B cell (primary cell): ENCODE data around the gene C12orf60. TPM values are rescaled to one million over a fixed set of nuclear protein-coding genes. Genes with fewer than 3 reads are reported as not detected.

Experiments
- ATAC-seq: fragments of 200-7000 bp; cut with Tn5 transposase; one replicate; pipeline ENCODE4 v1.10.0; 2021; ENCODE audit warnings: low read depth, mild to moderate bottlenecking, moderate number of reproducible peaks, moderate library complexity
- CTCF ChIA-PET: fragments of 350-600 bp; sonication (Branson Sonifier 250); formaldehyde crosslinking; loops from one replicate; lab custom pipeline; 2021; ENCODE audit warnings: antibody characterized with exemption, inconsistent platforms; lab: Charles Lee
- POLR2A ChIA-PET: fragments of 350-600 bp; sonication (Branson Sonifier 250); formaldehyde crosslinking; loops from one replicate; lab custom pipeline; 2021; ENCODE audit warnings: antibody characterized with exemption; lab: Charles Lee
- DNase-seq: peaks from one replicate; pipeline ENCODE4 v3.0.0; 2013
- H2AFZ ChIP-seq: 2 replicates; pipeline ENCODE4 v1.6.1; 2012; ENCODE audit warnings: mild to moderate bottlenecking, low read depth, low read length; ENCODE audit not compliant: insufficient read depth, poor library complexity, severe bottlenecking
- H3K27ac ChIP-seq, 2 donors: 1 replicate in 1 of 2; 2 replicates in 1 of 2; pipeline ENCODE4 v1.5.1; 2012 to 2013; ENCODE audit warnings: low read length in 2 of 2, mild to moderate bottlenecking in 2 of 2, moderate library complexity in 1 of 2
- H3K27me3 ChIP-seq, 4 experiments: fragments of 200-600 bp in 1 of 4; sonication (generic) in 1 of 4; replicated peaks in 1 of 4; 1 replicate in 2 of 4; 2 replicates in 2 of 4; pipeline versions ENCODE4 v1.6.1 to v1.7.0; 2013 to 2016; ENCODE audit warnings: low read length in 3 of 4, mild to moderate bottlenecking in 2 of 4, mixed read lengths in 1 of 4, moderate library complexity in 1 of 4; ENCODE audit not compliant: insufficient read depth in 4 of 4, control insufficient read depth in 3 of 4; ENCODE audit errors: control extremely low read depth in 1 of 4
- H3K36me3 ChIP-seq, 2 experiments: replicated peaks in 1 of 2; 1 replicate in 1 of 2; 2 replicates in 1 of 2; pipeline versions ENCODE4 v1.6.1 to v1.7.1; 2013; ENCODE audit warnings: low read length in 1 of 2; ENCODE audit not compliant: insufficient read depth in 2 of 2, control insufficient read depth in 1 of 2; ENCODE audit errors: control extremely low read depth in 1 of 2, extremely low read depth in 1 of 2
- H3K4me1 ChIP-seq, 2 donors: fragments of 200-600 bp in 1 of 2; sonication (generic) in 1 of 2; 1 replicate in 1 of 2; 2 replicates in 1 of 2; pipeline versions ENCODE4 v1.5.1 to v1.6.1; 2013 to 2017; ENCODE audit warnings: low read length in 2 of 2; ENCODE audit not compliant: control insufficient read depth in 2 of 2, insufficient read depth in 2 of 2
- H3K4me2 ChIP-seq: replicated peaks from 2 replicates; pipeline ENCODE3; 2012; ENCODE audit warnings: mild to moderate bottlenecking, low read depth, low read length; ENCODE audit not compliant: poor library complexity, severe bottlenecking
- H3K4me3 ChIP-seq, 5 experiments: fragments of 200-600 bp in 1 of 5; sonication (generic) in 1 of 5; 1 replicate in 3 of 5; 2 replicates in 2 of 5; pipeline versions ENCODE4 v1.5.1 to v1.7.0; 2011 to 2016; ENCODE audit warnings: low read length in 4 of 5, mild to moderate bottlenecking in 4 of 5, low read depth in 2 of 5, control low read depth in 1 of 5, moderate library complexity in 1 of 5; ENCODE audit not compliant: insufficient read depth in 1 of 5; ENCODE audit errors: control extremely low read depth in 1 of 5, extremely low read depth in 1 of 5
- H3K79me2 ChIP-seq: fragments of 200-600 bp; sonication (generic); one replicate; pipeline ENCODE4 v1.6.0; 2016; ENCODE audit warnings: low read length; ENCODE audit not compliant: control insufficient read depth, insufficient read depth
- H3K9ac ChIP-seq: fragments of 200-600 bp; sonication (generic); 2 replicates; pipeline ENCODE4 v1.6.1; 2017; ENCODE audit warnings: mild to moderate bottlenecking, low read length, moderate library complexity
- H3K9me3 ChIP-seq, 3 donors: one replicate each; pipeline versions ENCODE4 v1.6.1 to v1.7.1; 2013; ENCODE audit warnings: low read length in 2 of 3; ENCODE audit not compliant: control insufficient read depth in 2 of 3, insufficient read depth in 1 of 3; ENCODE audit errors: control extremely low read depth in 1 of 3
- H4K20me1 ChIP-seq: 2 replicates; pipeline ENCODE4 v1.6.0; 2012; ENCODE audit warnings: mild to moderate bottlenecking, low read length; ENCODE audit not compliant: insufficient read depth, control insufficient read depth, poor library complexity, severe bottlenecking
- H3K27ac Mint-ChIP-seq: one replicate; pipeline ENCODE4 v1.8.0; 2021; ENCODE audit warnings: mixed read lengths
- H3K27me3 Mint-ChIP-seq: one replicate; pipeline ENCODE4 v1.8.0; 2021; ENCODE audit warnings: mixed read lengths
- H3K4me1 Mint-ChIP-seq: one replicate; pipeline ENCODE4 v1.8.0; 2021; ENCODE audit warnings: mixed read lengths
- H3K4me3 Mint-ChIP-seq: one replicate; pipeline ENCODE4 v1.8.0; 2021; ENCODE audit warnings: mixed read lengths
- H3K9me3 Mint-ChIP-seq: one replicate; pipeline ENCODE4 v1.8.0; 2022; ENCODE audit warnings: mixed read lengths; ENCODE audit not compliant: insufficient read depth
- EZH2 ChIP-seq: IDR thresholded peaks from 2 replicates; pipeline ENCODE4 v1.6.1; 2012; ENCODE audit warnings: borderline replicate concordance, low read depth, mild to moderate bottlenecking, moderate library complexity, low read length; ENCODE audit not compliant: insufficient read depth, poor library complexity, severe bottlenecking
- WGBS: methylation state at CpG from one replicate; pipeline ENCODE4 v1.1.5; 2013; ENCODE audit warnings: missing lambda C conversion rate; ENCODE audit not compliant: insufficient coverage; 5-methylcytosine and 5-hydroxymethylcytosine counted together
- intact Hi-C: fragments of 100-400 bp; cut with micrococcal nuclease; formaldehyde crosslinking; loops from one replicate; pipeline ENCODE4 v1.10.0; 2022
- polyA plus RNA-seq: library from polyadenylated mRNA; depleted of rRNA; stranded (reverse); fragments of >200 nt; gene quantifications from 2 replicates; pipeline ENCODE4 v1.2.3, GENCODE V29; 2012
- total RNA-seq, 2 donors: library from RNA; stranded (reverse); fragments of 120-200 nt in 1 of 2; gene quantifications; 1 replicate in 1 of 2; 2 replicates in 1 of 2; pipeline versions ENCODE4 v1.2.3 to v1.2.4, GENCODE V29; 2013 to 2022
- TF ChIP-seq, protein P1 (sequence below): fragments of 200-600 bp; IDR thresholded peaks from one replicate; pipeline ENCODE4 v1.8.0; 2022; ENCODE audit warnings: antibody characterized with exemption, mild to moderate bottlenecking

Gene C12orf60
- total and polyA plus RNA-seq, 2 donors (not counting 1 experiment from before 2014, with no cell fraction given), result 0.25 to 1.2 TPM

DNA sequence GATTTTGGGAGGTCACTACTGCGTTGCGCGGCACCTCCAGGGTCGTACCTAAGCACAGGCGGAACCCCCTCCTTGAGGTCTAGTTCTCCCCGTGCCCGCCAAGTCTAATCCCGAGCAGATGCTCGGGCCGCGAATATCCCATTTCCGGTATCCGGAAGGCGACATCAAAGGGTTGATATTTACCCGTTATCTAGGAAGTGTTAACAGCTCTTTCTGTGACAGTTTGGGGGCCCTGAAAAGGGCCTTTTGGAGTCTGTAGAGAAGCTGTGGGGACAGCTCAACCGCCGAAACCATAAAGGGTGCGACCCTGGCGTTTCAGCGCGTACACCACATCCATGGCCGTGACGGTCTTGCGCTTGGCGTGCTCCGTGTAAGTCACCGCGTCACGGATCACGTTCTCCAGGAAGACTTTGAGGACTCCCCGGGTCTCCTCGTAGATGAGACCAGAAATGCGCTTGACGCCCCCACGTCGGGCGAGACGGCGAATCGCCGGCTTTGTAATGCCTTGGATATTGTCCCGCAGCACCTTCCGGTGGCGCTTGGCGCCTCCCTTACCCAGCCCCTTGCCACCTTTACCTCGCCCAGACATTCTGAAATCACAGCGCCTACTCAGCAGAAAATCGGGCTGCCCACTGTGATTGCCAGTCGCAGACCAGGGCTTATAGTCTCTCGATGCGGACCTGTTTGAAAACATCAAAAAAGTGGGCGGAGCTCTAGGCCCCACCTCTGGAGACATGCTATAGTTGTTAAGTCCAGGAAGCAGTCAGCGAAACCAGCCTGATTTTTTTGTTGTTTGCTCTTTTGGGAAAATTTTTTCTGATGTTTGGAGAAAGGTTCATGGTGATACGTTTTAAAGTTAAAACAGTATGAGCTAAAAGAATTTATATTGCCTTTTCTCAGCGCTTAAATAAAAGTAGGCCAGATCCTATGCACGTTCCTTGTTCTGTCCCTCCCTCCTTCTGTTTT lies 32.7 kb upstream of the C12orf60 start:
- Histone ChIP-seq H2AFZ (peak overlapping the region; percentile 74), H3K4me3 (peak overlapping the region; percentile 78 to 98 (median 93)), H3K9ac (peak overlapping the region; percentile 96), H3K4me2 (peak overlapping the region; percentile 90), H4K20me1 (no peaks in the 10 kb centered on the region), H3K27me3 (no peaks in the 10 kb centered on the region), H3K36me3 (peaks cover 2 to 14% of the 10 kb centered on the region in 2 experiments), H3K27ac (peak overlapping the region; percentile 94 to 96), H3K79me2 (peaks cover 33% of the 10 kb centered on the region), H3K4me1 (peaks cover 33 to 50% of the 10 kb centered on the region in 2 donors), H3K9me3 (peaks cover 0 to 18% (median 7%) of the 10 kb centered on the region in 3 donors)
- H3K27ac Mint-ChIP-seq, result peak overlapping the region; percentile 97
- peaks cover 10% of the 10 kb centered on the region for H3K9me3 Mint-ChIP-seq
- under 1% methylated on average over 55 of the region's 56 CpGs for WGBS
- peaks cover 62% of the 10 kb centered on the region for H3K4me1 Mint-ChIP-seq
- DNase-seq, result peak; percentile 96
- intact Hi-C loops, result loop anchor here (1.0 to 5.0 kb wide), 7 partner anchors 33 to 802 kb away; partner anchors contain the start of genes ARHGDIB, C12orf60 and WBP11
- peak; percentile 23 for ATAC-seq
- CTCF ChIA-PET, result interaction anchor here (0.6 to 3.0 kb wide), 14 partner anchors 9 to 1111 kb away, joined by 3 to 19 read pairs (median 3); partner anchors contain the start of genes C12orf60 and WBP11
- H3K27me3 Mint-ChIP-seq, result no peaks in the 10 kb centered on the region
- TF ChIP-seq, protein P1, sequence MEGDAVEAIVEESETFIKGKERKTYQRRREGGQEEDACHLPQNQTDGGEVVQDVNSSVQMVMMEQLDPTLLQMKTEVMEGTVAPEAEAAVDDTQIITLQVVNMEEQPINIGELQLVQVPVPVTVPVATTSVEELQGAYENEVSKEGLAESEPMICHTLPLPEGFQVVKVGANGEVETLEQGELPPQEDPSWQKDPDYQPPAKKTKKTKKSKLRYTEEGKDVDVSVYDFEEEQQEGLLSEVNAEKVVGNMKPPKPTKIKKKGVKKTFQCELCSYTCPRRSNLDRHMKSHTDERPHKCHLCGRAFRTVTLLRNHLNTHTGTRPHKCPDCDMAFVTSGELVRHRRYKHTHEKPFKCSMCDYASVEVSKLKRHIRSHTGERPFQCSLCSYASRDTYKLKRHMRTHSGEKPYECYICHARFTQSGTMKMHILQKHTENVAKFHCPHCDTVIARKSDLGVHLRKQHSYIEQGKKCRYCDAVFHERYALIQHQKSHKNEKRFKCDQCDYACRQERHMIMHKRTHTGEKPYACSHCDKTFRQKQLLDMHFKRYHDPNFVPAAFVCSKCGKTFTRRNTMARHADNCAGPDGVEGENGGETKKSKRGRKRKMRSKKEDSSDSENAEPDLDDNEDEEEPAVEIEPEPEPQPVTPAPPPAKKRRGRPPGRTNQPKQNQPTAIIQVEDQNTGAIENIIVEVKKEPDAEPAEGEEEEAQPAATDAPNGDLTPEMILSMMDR, result no peak
- TF ChIP-seq EZH2, result no peak
- POLR2A ChIA-PET, result interaction anchor here (0.6 to 3.9 kb wide), 12 partner anchors 8 to 775 kb away, joined by 3 to 41 read pairs (median 4); partner anchors contain the start of genes ATF7IP, C12orf60 and WBP11
- H3K4me3 Mint-ChIP-seq, result peak overlapping the region; percentile 97
